Pancreas (tissue), 10 donors: Measurements from ENCODE around the gene IBA57. TPM values are rescaled to one million over a fixed set of nuclear protein-coding genes. Genes with fewer than 3 reads are reported as not detected.
A peak's percentile ranks its signal among the peaks of the same experiment; 100 is the strongest.

Experiments used
- ATAC-seq, 4 donors: fragments of 200-7000 bp; cut with Tn5 transposase; one replicate each; pipeline versions ENCODE4 v1.8.0 to v1.9.1; 2020; ENCODE audit warnings: mild to moderate bottlenecking in 4 of 4, moderate library complexity in 4 of 4
- DNase-seq, 6 donors: peaks; one replicate each; pipeline ENCODE4 v3.0.0-alpha.2; 2020
- FAIRE-seq: peaks from 2 replicates; lab custom pipeline; 2012; peaks lifted over from hg19 to GRCh38; lab: Jason Lieb, UNC
- H3K27ac ChIP-seq, 4 donors: fragments of 200-600 bp; sonication (generic); 1 replicate in 3 of 4; 2 replicates in 1 of 4; pipeline versions ENCODE4 v1.5.0 to v1.8.0; 2020
- H3K27me3 ChIP-seq, 4 donors: fragments of 200-600 bp; one replicate each; pipeline ENCODE4 v1.8.0; 2021
- H3K36me3 ChIP-seq, 3 donors: fragments of 200-600 bp; sonication (generic) in 1 of 3; one replicate each; pipeline versions ENCODE4 v1.5.0 to v1.8.0; 2020 to 2021
- H3K4me1 ChIP-seq, 3 donors: fragments of 200-600 bp; one replicate each; pipeline ENCODE4 v1.8.0; 2021
- H3K4me3 ChIP-seq, 4 donors: fragments of 200-600 bp; sonication (generic) in 2 of 4; one replicate each; pipeline versions ENCODE4 v1.5.0 to v1.8.0; 2020 to 2021
- H3K9me3 ChIP-seq, 4 donors: fragments of 200-600 bp; one replicate each; pipeline ENCODE4 v1.8.0; 2021
- WGBS, 2 donors: extraction: QIAGEN DNeasy Blood & Tissue Kit; methylation state at CpG; one replicate each; pipeline ENCODE4 v1.1.7; 2013; 5-methylcytosine and 5-hydroxymethylcytosine counted together
- intact Hi-C, 3 donors: fragments of 100-400 bp; cut with DNase I; formaldehyde crosslinking; loops; one replicate each; pipeline versions ENCODE4 v1.11.1 to v1.14.2; 2022
- polyA plus RNA-seq, 2 donors: library from polyadenylated mRNA; stranded (reverse); fragments of 200-250 nt; gene quantifications; one replicate each; pipeline ENCODE4 v1.2.3, GENCODE V29; 2013
- total RNA-seq, 6 donors: library from RNA; stranded (reverse); fragmentation: NEBNext Ultra II Directional in 4 of 6; extraction: Animal tissue kit (Norgen Biotek cat#: 25700) in 4 of 6; gene quantifications; one replicate each; pipeline versions ENCODE4 v1.2.1 to v1.2.4, GENCODE V29; 2021 to 2023
- TF ChIP-seq, protein P1 (sequence below), 4 donors: fragments of 200-600 bp; sonication (generic) in 3 of 4; IDR thresholded peaks; one replicate each; pipeline versions ENCODE4 v1.5.0 to v1.8.0; 2021; ENCODE audit warnings: antibody characterized with exemption in 4 of 4
- donor health status: healthy with polysubstance abuse.
- donor health status: DM: no; HTN: no; CAD: no; lungs with moderate emphysema.
- donor health status: DM: no; HTN: no; CAD: no.
- donor health status: control.
- donor health status: control.
- donor health status: Bipolar disorder and iron deficiency.
- donor health status: DM: yes; HTN: yes; CAD: no.
- donor health status: DM: no; HTN: no; CAD: no.
- donor health status: DM: no; HTN: no; CAD: no.
- donor health status: DM: yes; HTN: yes; CAD: no.

The IBA57 gene
- total and polyA plus RNA-seq, 8 donors: 2.4 to 14.4 (median 7.0) TPM

DNA sequence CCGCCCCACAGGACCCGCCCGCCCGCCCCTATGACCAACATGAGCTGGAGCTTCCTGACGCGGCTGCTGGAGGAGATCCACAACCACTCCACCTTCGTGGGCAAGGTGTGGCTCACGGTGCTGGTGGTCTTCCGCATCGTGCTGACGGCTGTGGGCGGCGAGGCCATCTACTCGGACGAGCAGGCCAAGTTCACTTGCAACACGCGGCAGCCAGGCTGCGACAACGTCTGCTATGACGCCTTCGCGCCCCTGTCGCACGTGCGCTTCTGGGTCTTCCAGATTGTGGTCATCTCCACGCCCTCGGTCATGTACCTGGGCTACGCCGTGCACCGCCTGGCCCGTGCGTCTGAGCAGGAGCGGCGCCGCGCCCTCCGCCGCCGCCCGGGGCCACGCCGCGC lies 7.9 kb upstream of the IBA57 start:
- intact Hi-C loops: no loop called here
- no peaks in the 10 kb centered on the region for H3K4me1 ChIP-seq
- H3K27me3 ChIP-seq: no peaks in the 10 kb centered on the region
- H3K27ac ChIP-seq: no peak overlapping the region
- DNase-seq (peak in 2 of 6 donors; percentile 53 to 56), FAIRE-seq (no peak), ATAC-seq (no peak)
- 54 to 58% methylated on average over 43 of the region's 43 CpGs for WGBS, 2 donors
- TF ChIP-seq, protein P1, sequence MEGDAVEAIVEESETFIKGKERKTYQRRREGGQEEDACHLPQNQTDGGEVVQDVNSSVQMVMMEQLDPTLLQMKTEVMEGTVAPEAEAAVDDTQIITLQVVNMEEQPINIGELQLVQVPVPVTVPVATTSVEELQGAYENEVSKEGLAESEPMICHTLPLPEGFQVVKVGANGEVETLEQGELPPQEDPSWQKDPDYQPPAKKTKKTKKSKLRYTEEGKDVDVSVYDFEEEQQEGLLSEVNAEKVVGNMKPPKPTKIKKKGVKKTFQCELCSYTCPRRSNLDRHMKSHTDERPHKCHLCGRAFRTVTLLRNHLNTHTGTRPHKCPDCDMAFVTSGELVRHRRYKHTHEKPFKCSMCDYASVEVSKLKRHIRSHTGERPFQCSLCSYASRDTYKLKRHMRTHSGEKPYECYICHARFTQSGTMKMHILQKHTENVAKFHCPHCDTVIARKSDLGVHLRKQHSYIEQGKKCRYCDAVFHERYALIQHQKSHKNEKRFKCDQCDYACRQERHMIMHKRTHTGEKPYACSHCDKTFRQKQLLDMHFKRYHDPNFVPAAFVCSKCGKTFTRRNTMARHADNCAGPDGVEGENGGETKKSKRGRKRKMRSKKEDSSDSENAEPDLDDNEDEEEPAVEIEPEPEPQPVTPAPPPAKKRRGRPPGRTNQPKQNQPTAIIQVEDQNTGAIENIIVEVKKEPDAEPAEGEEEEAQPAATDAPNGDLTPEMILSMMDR (IDR thresholded peaks at IDR 0.05): no peak
- H3K9me3 ChIP-seq: no peaks in the 10 kb centered on the region
- no peak overlapping the region for H3K4me3 ChIP-seq
- H3K36me3 ChIP-seq: no peaks in the 10 kb centered on the region

DNA sequence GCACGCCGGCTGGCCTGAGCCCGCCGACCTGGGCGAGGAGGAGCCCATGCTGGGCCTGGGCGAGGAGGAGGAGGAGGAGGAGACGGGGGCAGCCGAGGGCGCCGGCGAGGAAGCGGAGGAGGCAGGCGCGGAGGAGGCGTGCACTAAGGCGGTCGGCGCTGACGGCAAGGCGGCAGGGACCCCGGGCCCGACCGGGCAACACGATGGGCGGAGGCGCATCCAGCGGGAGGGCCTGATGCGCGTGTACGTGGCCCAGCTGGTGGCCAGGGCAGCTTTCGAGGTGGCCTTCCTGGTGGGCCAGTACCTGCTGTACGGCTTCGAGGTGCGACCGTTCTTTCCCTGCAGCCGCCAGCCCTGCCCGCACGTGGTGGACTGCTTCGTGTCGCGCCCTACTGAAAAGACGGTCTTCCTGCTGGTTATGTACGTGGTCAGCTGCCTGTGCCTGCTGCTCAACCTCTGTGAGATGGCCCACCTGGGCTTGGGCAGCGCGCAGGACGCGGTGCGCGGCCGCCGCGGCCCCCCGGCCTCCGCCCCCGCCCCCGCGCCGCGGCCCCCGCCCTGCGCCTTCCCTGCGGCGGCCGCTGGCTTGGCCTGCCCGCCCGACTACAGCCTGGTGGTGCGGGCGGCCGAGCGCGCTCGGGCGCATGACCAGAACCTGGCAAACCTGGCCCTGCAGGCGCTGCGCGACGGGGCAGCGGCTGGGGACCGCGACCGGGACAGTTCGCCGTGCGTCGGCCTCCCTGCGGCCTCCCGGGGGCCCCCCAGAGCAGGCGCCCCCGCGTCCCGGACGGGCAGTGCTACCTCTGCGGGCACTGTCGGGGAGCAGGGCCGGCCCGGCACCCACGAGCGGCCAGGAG lies 7.2 kb upstream of the IBA57 start:
- DNase-seq (peak in 2 of 6 donors; percentile 48 to 68), FAIRE-seq (no peak), ATAC-seq (no peak)
- H3K27me3 ChIP-seq: no peaks in the 10 kb centered on the region
- no peaks in the 10 kb centered on the region for H3K36me3 ChIP-seq
- H3K4me1 ChIP-seq: no peaks in the 10 kb centered on the region
- no peak overlapping the region for H3K27ac ChIP-seq
- H3K9me3 ChIP-seq: no peaks in the 10 kb centered on the region
- intact Hi-C loops: no loop called here
- TF ChIP-seq, protein P1 (IDR thresholded peaks at IDR 0.05): no peak
- 27% methylated on average over 60 to 98 of the region's 98 CpGs for WGBS, 2 donors
- H3K4me3 ChIP-seq: no peak overlapping the region

DNA sequence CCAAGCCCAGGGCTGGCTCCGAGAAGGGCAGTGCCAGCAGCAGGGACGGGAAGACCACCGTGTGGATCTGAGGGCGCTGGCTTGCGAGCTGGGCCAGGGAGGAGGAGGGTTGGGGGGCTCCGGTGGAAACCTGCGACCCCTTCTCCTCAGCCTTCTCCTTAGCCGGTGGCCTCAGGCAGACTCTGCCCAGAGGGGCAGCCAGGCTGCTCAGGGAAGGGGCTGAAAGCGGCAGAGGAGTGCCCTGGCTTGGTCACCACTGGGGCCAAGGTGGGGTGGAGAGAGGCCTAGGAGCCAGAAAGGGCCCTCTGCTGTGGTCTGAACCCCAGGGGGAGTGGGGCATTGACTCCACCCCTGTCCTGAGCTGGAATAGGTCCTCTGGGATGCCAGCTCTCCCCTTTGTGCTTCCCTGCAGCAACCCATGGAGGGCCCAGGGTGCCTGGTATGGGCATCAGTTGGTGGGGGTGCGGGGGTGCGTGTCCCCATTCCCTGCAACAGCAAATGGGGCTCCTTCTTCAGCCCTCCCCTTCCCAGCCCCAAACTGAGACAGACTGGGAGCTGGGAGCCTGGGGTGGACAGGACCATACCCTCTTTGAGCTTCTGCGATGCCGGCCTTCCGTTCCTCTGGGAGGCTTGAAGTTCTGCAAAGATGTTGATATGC lies 6.5 kb upstream of the IBA57 start:
- 67 to 74% methylated on average over 14 of the region's 14 CpGs for WGBS, 2 donors
- no peak for FAIRE-seq
- intact Hi-C loops: no loop called here
- Histone ChIP-seq H3K4me1 (no peaks in the 10 kb centered on the region), H3K36me3 (no peaks in the 10 kb centered on the region), H3K4me3 (no peak overlapping the region), H3K27me3 (no peaks in the 10 kb centered on the region), H3K27ac (no peak overlapping the region), H3K9me3 (no peaks in the 10 kb centered on the region)
- peak in 1 of 6 donors; percentile 54 for DNase-seq
- ATAC-seq: no peak
- TF ChIP-seq, protein P1 (IDR thresholded peaks at IDR 0.05): no peak

DNA sequence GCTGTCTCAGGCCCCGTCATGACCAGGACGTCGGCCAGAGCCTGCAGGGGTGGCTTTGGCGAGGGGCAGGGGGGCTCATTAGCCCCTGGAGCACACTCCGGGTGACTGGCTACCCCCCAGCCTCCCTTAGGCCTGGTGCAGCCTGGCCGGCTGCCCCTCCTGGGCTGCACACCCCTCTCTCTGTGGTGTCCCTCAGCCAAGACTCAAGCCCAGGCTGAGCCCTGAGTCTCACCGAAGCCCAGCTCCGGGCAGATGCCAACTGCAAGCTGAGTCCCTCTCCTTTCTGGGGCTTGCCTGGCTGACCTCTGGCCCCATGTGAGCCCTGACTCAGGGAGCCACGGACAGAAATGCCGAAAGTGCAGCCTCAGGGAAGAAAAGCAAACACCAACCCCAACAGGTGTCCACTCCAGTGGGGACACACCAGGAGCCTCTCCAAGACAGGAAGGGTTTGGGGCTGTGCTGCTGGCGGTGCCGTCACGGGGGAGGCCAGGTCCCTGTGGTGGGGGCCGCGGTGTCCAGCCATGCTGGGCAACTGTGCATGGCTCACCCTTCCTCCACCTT lies 5.3 kb upstream of the IBA57 start:
- H3K9me3 ChIP-seq: no peaks in the 10 kb centered on the region
- no peaks in the 10 kb centered on the region for H3K36me3 ChIP-seq
- intact Hi-C loops: no loop called here
- DNase-seq (peak in 1 of 6 donors; percentile 60), FAIRE-seq (no peak), ATAC-seq (no peak)
- 58 to 72% methylated on average over 15 of the region's 15 CpGs for WGBS, 2 donors
- H3K27me3 ChIP-seq: no peaks in the 10 kb centered on the region
- H3K4me1 ChIP-seq: no peaks in the 10 kb centered on the region
- TF ChIP-seq, protein P1 (IDR thresholded peaks at IDR 0.05): no peak
- H3K27ac ChIP-seq: no peak overlapping the region
- no peak overlapping the region for H3K4me3 ChIP-seq
